Uterus (tissue), 2 donors: Measurements from ENCODE around the gene SAFB.

Experiments
- POLR2A ChIP-seq, 2 donors: fragments of 450-650 bp; IDR thresholded peaks; one replicate each; pipeline ENCODE4 v1.6.1; 2016; ENCODE audit warnings: antibody characterized with exemption in 2 of 2, mild to moderate bottlenecking in 1 of 2, moderate library complexity in 1 of 2
- TF ChIP-seq, protein P1 (sequence below), 4 experiments: fragments of 200-600 bp in 2 of 4; fragments of 450-650 bp in 2 of 4; sonication (generic) in 2 of 4; IDR thresholded peaks; one replicate each; pipeline ENCODE4 v1.5.1; 2016 to 2019; ENCODE audit warnings: antibody characterized with exemption in 4 of 4, mild to moderate bottlenecking in 2 of 4, moderate library complexity in 1 of 4

- TF ChIP-seq, protein P1, sequence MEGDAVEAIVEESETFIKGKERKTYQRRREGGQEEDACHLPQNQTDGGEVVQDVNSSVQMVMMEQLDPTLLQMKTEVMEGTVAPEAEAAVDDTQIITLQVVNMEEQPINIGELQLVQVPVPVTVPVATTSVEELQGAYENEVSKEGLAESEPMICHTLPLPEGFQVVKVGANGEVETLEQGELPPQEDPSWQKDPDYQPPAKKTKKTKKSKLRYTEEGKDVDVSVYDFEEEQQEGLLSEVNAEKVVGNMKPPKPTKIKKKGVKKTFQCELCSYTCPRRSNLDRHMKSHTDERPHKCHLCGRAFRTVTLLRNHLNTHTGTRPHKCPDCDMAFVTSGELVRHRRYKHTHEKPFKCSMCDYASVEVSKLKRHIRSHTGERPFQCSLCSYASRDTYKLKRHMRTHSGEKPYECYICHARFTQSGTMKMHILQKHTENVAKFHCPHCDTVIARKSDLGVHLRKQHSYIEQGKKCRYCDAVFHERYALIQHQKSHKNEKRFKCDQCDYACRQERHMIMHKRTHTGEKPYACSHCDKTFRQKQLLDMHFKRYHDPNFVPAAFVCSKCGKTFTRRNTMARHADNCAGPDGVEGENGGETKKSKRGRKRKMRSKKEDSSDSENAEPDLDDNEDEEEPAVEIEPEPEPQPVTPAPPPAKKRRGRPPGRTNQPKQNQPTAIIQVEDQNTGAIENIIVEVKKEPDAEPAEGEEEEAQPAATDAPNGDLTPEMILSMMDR (IDR thresholded peaks at IDR 0.05) = no peak
- no peak for TF ChIP-seq POLR2A (IDR thresholded peaks at IDR 0.05)
Measured at GRCh38 chr19:5615756-5616327, 7.0 kb upstream of the SAFB start.
